ENCODE results near the gene GREM2. TPM values are rescaled to one million over a fixed set of nuclear protein-coding genes. Genes with fewer than 3 reads are reported as not detected.

The GREM2 gene
- total RNA-seq, 1 experiment from 2014 or later: not detected

DNA sequence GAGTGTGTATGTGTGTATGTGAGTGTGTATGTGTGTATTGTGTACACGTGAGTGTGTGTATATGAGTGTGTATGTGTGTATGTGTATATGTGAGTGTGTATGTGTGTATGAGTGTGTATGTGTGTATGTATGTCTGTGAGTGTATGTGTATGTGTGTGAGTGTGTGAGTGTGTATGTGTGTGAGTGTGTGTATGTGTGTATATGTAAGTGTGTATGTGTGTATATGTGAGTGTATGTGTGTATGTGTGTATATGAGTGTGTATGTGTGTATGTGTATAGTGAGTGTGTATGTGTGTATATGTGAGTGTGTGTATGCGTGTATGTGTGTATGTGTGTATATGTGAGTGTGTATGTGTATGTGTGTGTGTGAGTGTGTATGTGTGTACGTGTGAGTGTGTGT lies 49.2 kb downstream of the GREM2 start:
- no peak overlapping the region for H3K18ac ChIP-seq (ENCODE audit: insufficient read length, low read depth, low read length)
- no peaks in the 10 kb centered on the region for H3K27me3 ChIP-seq (ENCODE audit: insufficient read depth, low read length)
- H3K79me2 ChIP-seq (ENCODE audit: insufficient read depth, low read length): no peaks in the 10 kb centered on the region
- H4K5ac ChIP-seq (ENCODE audit: insufficient read length, low read depth, low read length): no peak overlapping the region
- Mint-ChIP-seq H3K27ac (no peak overlapping the region), H3K4me1 (no peaks in the 10 kb centered on the region), H3K36me3 (ENCODE audit: insufficient read depth in 1 of 3, low read depth in 3 of 3) (no peaks in the 10 kb centered on the region), H3K27me3 (ENCODE audit: low read depth) (no peaks in the 10 kb centered on the region), H3K4me3 (no peak overlapping the region), H3K9me3 (no peaks in the 10 kb centered on the region)
- H2BK5ac ChIP-seq (ENCODE audit: insufficient read length, low read length): no peak overlapping the region
- no peaks in the 10 kb centered on the region for H4K20me1 ChIP-seq (ENCODE audit: control insufficient read depth, insufficient read depth, insufficient read length)
- no peak overlapping the region for H2AFZ ChIP-seq (ENCODE audit: low read length)
- H3K27ac ChIP-seq (ENCODE audit: insufficient read length, low read depth, low read length): no peak overlapping the region
- no peak overlapping the region for H3K23ac ChIP-seq (ENCODE audit: insufficient read length, low read depth, low read length)
- no peak overlapping the region for H3K56ac ChIP-seq (ENCODE audit: insufficient read length, low read depth, low read length)
- no peaks in the 10 kb centered on the region for H3K4me1 ChIP-seq (ENCODE audit: insufficient read depth, low read length)
- no peak overlapping the region for H3K14ac ChIP-seq (ENCODE audit: insufficient read depth, low read length)
- H3K79me1 ChIP-seq (ENCODE audit: insufficient read depth, low read depth, low read length, poor library complexity, severe bottlenecking): no peaks in the 10 kb centered on the region
- no peak overlapping the region for H2BK15ac ChIP-seq (ENCODE audit: low read depth, low read length)
- TF ChIP-seq, protein P1, sequence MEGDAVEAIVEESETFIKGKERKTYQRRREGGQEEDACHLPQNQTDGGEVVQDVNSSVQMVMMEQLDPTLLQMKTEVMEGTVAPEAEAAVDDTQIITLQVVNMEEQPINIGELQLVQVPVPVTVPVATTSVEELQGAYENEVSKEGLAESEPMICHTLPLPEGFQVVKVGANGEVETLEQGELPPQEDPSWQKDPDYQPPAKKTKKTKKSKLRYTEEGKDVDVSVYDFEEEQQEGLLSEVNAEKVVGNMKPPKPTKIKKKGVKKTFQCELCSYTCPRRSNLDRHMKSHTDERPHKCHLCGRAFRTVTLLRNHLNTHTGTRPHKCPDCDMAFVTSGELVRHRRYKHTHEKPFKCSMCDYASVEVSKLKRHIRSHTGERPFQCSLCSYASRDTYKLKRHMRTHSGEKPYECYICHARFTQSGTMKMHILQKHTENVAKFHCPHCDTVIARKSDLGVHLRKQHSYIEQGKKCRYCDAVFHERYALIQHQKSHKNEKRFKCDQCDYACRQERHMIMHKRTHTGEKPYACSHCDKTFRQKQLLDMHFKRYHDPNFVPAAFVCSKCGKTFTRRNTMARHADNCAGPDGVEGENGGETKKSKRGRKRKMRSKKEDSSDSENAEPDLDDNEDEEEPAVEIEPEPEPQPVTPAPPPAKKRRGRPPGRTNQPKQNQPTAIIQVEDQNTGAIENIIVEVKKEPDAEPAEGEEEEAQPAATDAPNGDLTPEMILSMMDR (conservative IDR thresholded peaks at IDR 0.05): no peak
- no peak overlapping the region for H2BK12ac ChIP-seq (ENCODE audit: insufficient read length, low read depth, low read length)
- H3K4me2 ChIP-seq (ENCODE audit: insufficient read depth, insufficient read length, low read length): no peak overlapping the region
- no peaks in the 10 kb centered on the region for H3K9me3 ChIP-seq (ENCODE audit: control insufficient read depth, low read depth, low read length)
- no peak overlapping the region for H3K4ac ChIP-seq (ENCODE audit: low read depth, low read length)
- no peak overlapping the region for H2AK5ac ChIP-seq (ENCODE audit: insufficient read length, low read length)
- 100% methylated on average over 3 of the region's 3 CpGs for WGBS (ENCODE audit: extremely low coverage, insufficient read length, low lambda C conversion rate)
- no peak overlapping the region for H4K91ac ChIP-seq (ENCODE audit: insufficient read length, low read depth, low read length)
- H3T11ph ChIP-seq (ENCODE audit: low read length): no peak overlapping the region
- DNase-seq: no peak
- H3K9ac ChIP-seq (ENCODE audit: extremely low read depth, insufficient read length, low read length): no peak overlapping the region
- no peak overlapping the region for H2BK120ac ChIP-seq (ENCODE audit: low read depth, low read length, poor library complexity, severe bottlenecking)
- H4K8ac ChIP-seq (replicated peaks; ENCODE audit: insufficient read length, low read depth, low read length): no peak overlapping the region
- no peak overlapping the region for H2BK20ac ChIP-seq (ENCODE audit: low read depth, low read length, poor library complexity, severe bottlenecking)
- H3K23me2 ChIP-seq (ENCODE audit: insufficient read length, low read depth, low read length, poor library complexity, severe bottlenecking): no peaks in the 10 kb centered on the region
